K562 (cell line): ENCODE results near the gene SYN1. TPM values are rescaled to one million over a fixed set of nuclear protein-coding genes. Genes with fewer than 3 reads are reported as not detected.

ENCODE experiments used
- ARID4B ChIP-seq: sonication (generic); formaldehyde crosslinking; IDR thresholded peaks from 2 replicates; pipeline ENCODE4 v1.8.0; 2022; ENCODE audit warnings: mild to moderate bottlenecking, missing genetic modification reagents
- CEBPZ ChIP-seq: fragments of 150-350 bp; IDR thresholded peaks from 2 replicates; pipeline ENCODE4 v1.6.1; 2014; ENCODE audit warnings: low read depth, mild to moderate bottlenecking, low read length, borderline replicate concordance
- CHD4 ChIP-seq: fragments of 200-600 bp; sonication (generic); IDR thresholded peaks from 3 replicates; pipeline ENCODE4 v1.6.1; 2012; ENCODE audit warnings: low read depth, mild to moderate bottlenecking, mixed read lengths, low read length, inconsistent platforms; ENCODE audit not compliant: insufficient read depth, insufficient replicate concordance, poor library complexity, severe bottlenecking
- E2F3 ChIP-seq: fragments of 250-450 bp; sonication (Bioruptor Pico); IDR thresholded peaks from 2 replicates; pipeline ENCODE4 v1.4.0; 2020; ENCODE audit warnings: mild to moderate bottlenecking
- EGR1 ChIP-seq: fragments of 450-650 bp; conservative IDR thresholded peaks from 2 replicates; pipeline ENCODE4 v1.6.1; 2017; ENCODE audit warnings: mild to moderate bottlenecking
- HSF4 ChIP-seq: fragments of 250-450 bp; sonication (Bioruptor Pico); IDR thresholded peaks from 2 replicates; pipeline ENCODE4 v2.1.2; 2022; ENCODE audit warnings: mild to moderate bottlenecking, moderate library complexity, borderline replicate concordance
- KLF6 ChIP-seq: fragments of 250-450 bp; sonication (Bioruptor Pico); IDR thresholded peaks from 2 replicates; pipeline ENCODE4 v1.4.0; 2020; ENCODE audit warnings: mild to moderate bottlenecking, moderate library complexity, borderline replicate concordance
- MED1 ChIP-seq: sonication (generic); formaldehyde crosslinking; IDR thresholded peaks from 2 replicates; pipeline ENCODE4 v1.8.1; 2023; ENCODE audit warnings: missing genetic modification reagents, borderline replicate concordance
- MTA2 ChIP-seq: fragments of 450-650 bp; IDR thresholded peaks from 2 replicates; pipeline ENCODE4 v1.6.1; 2016; ENCODE audit warnings: low read depth
- PHF8 ChIP-seq: fragments of 200-600 bp; sonication (generic); IDR thresholded peaks from 2 replicates; pipeline ENCODE4 v1.6.1; 2012; ENCODE audit warnings: mixed run types, mild to moderate bottlenecking, inconsistent platforms, low read length, moderate library complexity, borderline replicate concordance
- SAFB ChIP-seq: fragments of 200-400 bp; formaldehyde crosslinking; IDR thresholded peaks from 2 replicates; pipeline ENCODE4 v1.6.1; 2017; ENCODE audit warnings: low read depth, low read length, borderline replicate concordance
- SMARCE1 ChIP-seq: fragments of 450-650 bp; IDR thresholded peaks from 2 replicates; pipeline ENCODE4 v1.7.1; 2016; ENCODE audit warnings: mild to moderate bottlenecking
- SPI1 ChIP-seq: IDR thresholded peaks from 2 replicates; pipeline ENCODE4 v1.6.1; 2011; ENCODE audit warnings: low read depth, low read length, control low read depth, borderline replicate concordance
- USF2 ChIP-seq: sonication (generic); formaldehyde crosslinking; IDR thresholded peaks from 2 replicates; pipeline ENCODE4 v1.5.0; 2020; ENCODE audit warnings: missing genetic modification reagents
- ZBTB5 ChIP-seq: fragments of 450-650 bp; IDR thresholded peaks from 2 replicates; pipeline ENCODE4 v1.6.1; 2017; ENCODE audit warnings: antibody characterized with exemption
- ZKSCAN1 ChIP-seq: fragments of 150-350 bp; IDR thresholded peaks from 2 replicates; pipeline ENCODE4 v1.6.1; 2016; ENCODE audit warnings: low read depth, low read length
- ZNF212 ChIP-seq: fragments of 450-650 bp; formaldehyde crosslinking; IDR thresholded peaks from 2 replicates; pipeline ENCODE4 v1.4.0; 2020; ENCODE audit warnings: mild to moderate bottlenecking
- polyA plus RNA-seq, 8 experiments: library from polyadenylated mRNA; depleted of rRNA in 4 of 8; stranded (reverse) in 5 of 8; unstranded in 3 of 8; fragments of >200 nt; fragmentation: Nextera tagmentation in 2 of 8; fragmentation: Illumina TruSeq in 1 of 8; extraction: Ambion mirVana in 2 of 8; extraction: Trizol in 1 of 8; gene quantifications; 2 replicates each; pipeline versions ENCODE4 v1.2.1 to v1.2.3, GENCODE V29; 2011 to 2014; ENCODE audit warnings: inconsistent platforms in 1 of 8, missing spikeins in 1 of 8
- total RNA-seq, 7 experiments: library from RNA; depleted of rRNA in 6 of 7; stranded (reverse); fragments of >200 nt in 6 of 7; fragmentation: Illumina TruSeq in 2 of 7; extraction: Trizol in 2 of 7; gene quantifications; 2 replicates each; pipeline versions ENCODE4 v1.2.1 to v1.2.3, GENCODE V29; 2011 to 2021; ENCODE audit warnings: low replicate concordance in 1 of 7

The SYN1 gene
- total and polyA plus RNA-seq, 9 of the 15 experiments (the other 6 are each of a cell fraction or from before 2014, with no cell fraction given): 0.01 to 0.28 (median 0.18) TPM; not detected in 2

GRCh38 chrX:47560179-47560933 lies 59.3 kb downstream of the SYN1 start (continued):
- TF ChIP-seq PHF8 (peak; percentile 7; the same call in 1 of the 2 replicates), KLF6 (no peak), ARID4B (CRISPR knock-in tag) (0 out of 2 replicates have a peak, but pooled peaks have one; percentile 16), MED1 (CRISPR knock-in tag) (no peak), ZNF212 (CRISPR knock-in tag) (no peak), ZKSCAN1 (no peak), HSF4 (CRISPR knock-in tag) (no peak), SAFB (no peak), CHD4 (peak; percentile 85), MTA2 (no peak), SMARCE1 (no peak), EGR1 (no peak), E2F3 (CRISPR knock-in tag) (no peak), USF2 (no peak), ZBTB5 (no peak), CEBPZ (no peak), SPI1 (0 out of 2 replicates have a peak, but pooled peaks have one; percentile 19)
